Measurements from ENCODE around the gene COL5A3.

GRCh38 chr19:9934132-9934950, 76.0 kb downstream of the COL5A3 start:
- TF ChIP-seq CTCF (conservative IDR thresholded peaks at IDR 0.05) (peak; percentile 97), ZFX (IDR thresholded peaks at IDR 0.05) (no peak)

Data from C4-2B (cell line).